NCI-H748 (cell line): Measurements from ENCODE around the gene KLC1.

Experiments
- DNase-seq: peaks from one replicate; lab custom pipeline; 2025; ENCODE audit not compliant: unreplicated experiment; lab: John Stamatoyannopoulos, UW

The KLC1 gene

GRCh38 chr14:103657471-103657870, 28.5 kb downstream of the KLC1 start:
- DNase-seq: no peak

GRCh38 chr14:103659631-103660030, 30.6 kb downstream of the KLC1 start:
- no peak for DNase-seq

GRCh38 chr14:103662029-103662428, 33.0 kb downstream of the KLC1 start:
- no peak for DNase-seq

- no peak for DNase-seq
Measured at GRCh38 chr14:103662591-103662990, 33.6 kb downstream of the KLC1 start.

- DNase-seq: no peak
Measured at GRCh38 chr14:103663506-103663905, 34.5 kb downstream of the KLC1 start.

GRCh38 chr14:103667671-103668070, 38.7 kb downstream of the KLC1 start:
- no peak for DNase-seq

GRCh38 chr14:103668117-103668516, 39.1 kb downstream of the KLC1 start:
- DNase-seq: no peak

- DNase-seq: no peak
Measured at GRCh38 chr14:103669370-103669769, 40.4 kb downstream of the KLC1 start.

GRCh38 chr14:103671911-103672310, 42.9 kb downstream of the KLC1 start:
- no peak for DNase-seq

- no peak for DNase-seq
Measured at GRCh38 chr14:103675957-103676356, 46.9 kb downstream of the KLC1 start.

GRCh38 chr14:103676881-103677675, 48.1 kb downstream of the KLC1 start:
- no peak for DNase-seq

- DNase-seq: no peak
Measured at GRCh38 chr14:103679351-103679750, 50.3 kb downstream of the KLC1 start.

- no peak for DNase-seq
Measured at GRCh38 chr14:103680491-103681231, 51.6 kb downstream of the KLC1 start.

- DNase-seq: no peak
Measured at GRCh38 chr14:103683139-103683538, 54.1 kb downstream of the KLC1 start.

GRCh38 chr14:103684471-103684870, 55.5 kb downstream of the KLC1 start:
- no peak for DNase-seq

- DNase-seq: no peak
Measured at GRCh38 chr14:103684871-103685270, 55.9 kb downstream of the KLC1 start.

GRCh38 chr14:103685276-103686211, 56.5 kb downstream of the KLC1 start:
- no peak for DNase-seq

GRCh38 chr14:103686831-103687485, 57.9 kb downstream of the KLC1 start:
- no peak for DNase-seq

GRCh38 chr14:103687712-103688111, 58.7 kb downstream of the KLC1 start:
- no peak for DNase-seq

- DNase-seq: no peak
Measured at GRCh38 chr14:103688441-103688840, 59.4 kb downstream of the KLC1 start.
